ENCODE data around the gene ARHGAP29. TPM values are rescaled to one million over a fixed set of nuclear protein-coding genes. Genes with fewer than 3 reads are reported as not detected.

The ARHGAP29 gene
- total and polyA plus RNA-seq, 2 of the 8 experiments (the other 6 are each of a cell fraction or from before 2014, with no cell fraction given), result 0.57 to 3.2 TPM

GRCh38 chr1:94280541-94280940, 43.2 kb upstream of the ARHGAP29 start:
- Histone ChIP-seq H3K4me1 (replicated peaks in 1 of 4; ENCODE audit: control insufficient read depth in 3 of 4, insufficient read depth in 4 of 4, low read length in 3 of 4) (no peaks in the 10 kb centered on the region), H3K27ac (ENCODE audit: low read depth, low read length) (no peak overlapping the region), H3K27me3 (replicated peaks in 1 of 4; ENCODE audit: control insufficient read depth in 3 of 4, extremely low read depth in 1 of 4, insufficient read depth in 3 of 4, low read length in 3 of 4) (no peaks in the 10 kb centered on the region), H4K8ac (ENCODE audit: extremely low read depth, insufficient read depth, low read length) (no peak overlapping the region), H3K9ac (replicated peaks in 1 of 4; ENCODE audit: extremely low read depth in 1 of 4, low read depth in 3 of 4, low read length in 3 of 4) (no peak overlapping the region), H3K56ac (replicated peaks; ENCODE audit: insufficient read length, low read depth, low read length) (no peak overlapping the region), H2BK120ac (replicated peaks; ENCODE audit: low read depth, low read length) (no peak overlapping the region), H3K4me3 (ENCODE audit: extremely low read depth in 1 of 4, insufficient read depth in 2 of 4, low read depth in 3 of 4, low read length in 4 of 4) (no peak overlapping the region), H2BK5ac (ENCODE audit: low read depth, low read length) (no peak overlapping the region), H3K14ac (ENCODE audit: insufficient read length) (no peak overlapping the region), H2BK12ac (ENCODE audit: low read depth, low read length) (no peak overlapping the region), H3K23me2 (ENCODE audit: low read depth, low read length) (no peaks in the 10 kb centered on the region), H4K5ac (ENCODE audit: insufficient read length, low read depth, low read length) (no peak overlapping the region), H3K9me3 (ENCODE audit: insufficient read depth in 2 of 2, low read depth in 1 of 2, low read length in 1 of 2) (no peaks in the 10 kb centered on the region), H2BK15ac (ENCODE audit: low read length) (no peak overlapping the region), H2BK20ac (ENCODE audit: low read length) (no peak overlapping the region), H3K79me1 (ENCODE audit: low read depth, low read length) (no peaks in the 10 kb centered on the region), H3K36me3 (ENCODE audit: control insufficient read depth in 2 of 4, insufficient read depth in 4 of 4, low read length in 3 of 4) (no peaks in the 10 kb centered on the region), H3K4me2 (ENCODE audit: insufficient read depth in 1 of 2, low read depth in 2 of 2, low read length in 2 of 2) (no peak overlapping the region), H2AK5ac (ENCODE audit: low read depth, low read length) (no peak overlapping the region), H3K23ac (ENCODE audit: insufficient read length) (no peak overlapping the region), H2AFZ (ENCODE audit: low read length) (no peak overlapping the region), H3K79me2 (ENCODE audit: control insufficient read depth in 1 of 2, insufficient read depth in 2 of 2, low read length in 2 of 2) (no peaks in the 10 kb centered on the region), H3K4ac (replicated peaks; ENCODE audit: insufficient read length, low read depth, low read length) (no peak overlapping the region), H3K18ac (ENCODE audit: extremely low read depth, low read length) (no peak overlapping the region), H4K20me1 (replicated peaks in 1 of 2; ENCODE audit: control insufficient read depth in 1 of 2, insufficient read depth in 2 of 2, low read length in 2 of 2) (no peaks in the 10 kb centered on the region), H4K91ac (replicated peaks; ENCODE audit: insufficient read length, low read length) (no peak overlapping the region)
- WGBS, 2 experiments (ENCODE audit: extremely low coverage in 1 of 2, insufficient coverage in 1 of 2, insufficient read length in 1 of 2, insufficient replicate concordance in 2 of 2, low coverage in 1 of 2, low lambda C conversion rate in 2 of 2, missing lambda C conversion rate in 1 of 2), result 84% methylated on average over 1 of the region's 1 CpG; no CpG with 5 or more reads in 1 of the 2 experiments
- FAIRE-seq (no peak), DNase-seq (ENCODE audit: low read depth in 1 of 2, low spot score in 2 of 2) (no peak)
- TF ChIP-seq KDM1A (IDR thresholded peaks at IDR 0.05; ENCODE audit: borderline replicate concordance, low read length) (no peak), HDAC2 (IDR thresholded peaks at IDR 0.05; ENCODE audit: borderline replicate concordance in 1 of 2, low read depth in 2 of 2, low read length in 2 of 2) (no peak), POLR2AphosphoS5 (IDR thresholded peaks at IDR 0.05; ENCODE audit: low read depth, low read length) (no peak), FOSL1 (IDR thresholded peaks at IDR 0.05; ENCODE audit: insufficient read depth, low read depth, low read length) (no peak), CHD2 (IDR thresholded peaks at IDR 0.05; ENCODE audit: low read length) (no peak), SIRT6 (IDR thresholded peaks at IDR 0.05; ENCODE audit: low read length) (no peak), EGR1 (IDR thresholded peaks at IDR 0.05; ENCODE audit: borderline replicate concordance, low read depth, low read length) (no peak), RBBP5 (IDR thresholded peaks at IDR 0.05; ENCODE audit: borderline replicate concordance, low read depth, low read length) (no peak), BRCA1 (IDR thresholded peaks at IDR 0.05; ENCODE audit: low read depth, low read length) (no peak), USF2 (IDR thresholded peaks at IDR 0.05; ENCODE audit: low read length) (no peak), CHD1 (IDR thresholded peaks at IDR 0.05; ENCODE audit: low read depth, low read length) (no peak), EZH2 (IDR thresholded peaks at IDR 0.05; ENCODE audit: low read depth, low read length, severe bottlenecking) (no peak), TEAD4 (IDR thresholded peaks at IDR 0.05; ENCODE audit: low read depth, low read length) (no peak)
- POLR2A ChIA-PET (ENCODE audit: partially characterized antibody), result no interaction called here
- CTCF ChIA-PET (ENCODE audit: partially characterized antibody), result interaction anchor here (1.3 kb wide), 1 partner anchor 12 kb away, joined by 4 read pairs; no protein-coding TSS in a partner anchor
